ENCODE data around the gene ATRNL1.

DNA sequence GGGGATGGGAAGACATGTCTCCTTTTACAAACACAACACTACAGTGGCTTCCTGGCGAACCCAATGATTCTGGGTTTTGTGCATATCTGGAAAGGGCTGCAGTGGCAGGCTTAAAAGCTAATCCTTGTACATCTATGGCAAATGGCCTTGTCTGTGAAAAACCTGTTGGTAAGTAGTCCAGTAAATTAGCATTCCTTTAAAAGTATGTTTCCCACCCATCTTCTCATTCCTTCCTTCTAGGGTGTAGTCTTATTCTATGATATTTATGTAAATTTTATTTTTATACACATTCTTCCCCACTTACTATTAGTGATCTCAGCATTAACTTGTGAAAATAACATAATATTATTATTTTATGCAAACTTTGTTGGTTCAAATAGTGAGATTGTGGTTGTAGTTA, 206.9 kb downstream of the ATRNL1 start:
- TF ChIP-seq, protein P1, sequence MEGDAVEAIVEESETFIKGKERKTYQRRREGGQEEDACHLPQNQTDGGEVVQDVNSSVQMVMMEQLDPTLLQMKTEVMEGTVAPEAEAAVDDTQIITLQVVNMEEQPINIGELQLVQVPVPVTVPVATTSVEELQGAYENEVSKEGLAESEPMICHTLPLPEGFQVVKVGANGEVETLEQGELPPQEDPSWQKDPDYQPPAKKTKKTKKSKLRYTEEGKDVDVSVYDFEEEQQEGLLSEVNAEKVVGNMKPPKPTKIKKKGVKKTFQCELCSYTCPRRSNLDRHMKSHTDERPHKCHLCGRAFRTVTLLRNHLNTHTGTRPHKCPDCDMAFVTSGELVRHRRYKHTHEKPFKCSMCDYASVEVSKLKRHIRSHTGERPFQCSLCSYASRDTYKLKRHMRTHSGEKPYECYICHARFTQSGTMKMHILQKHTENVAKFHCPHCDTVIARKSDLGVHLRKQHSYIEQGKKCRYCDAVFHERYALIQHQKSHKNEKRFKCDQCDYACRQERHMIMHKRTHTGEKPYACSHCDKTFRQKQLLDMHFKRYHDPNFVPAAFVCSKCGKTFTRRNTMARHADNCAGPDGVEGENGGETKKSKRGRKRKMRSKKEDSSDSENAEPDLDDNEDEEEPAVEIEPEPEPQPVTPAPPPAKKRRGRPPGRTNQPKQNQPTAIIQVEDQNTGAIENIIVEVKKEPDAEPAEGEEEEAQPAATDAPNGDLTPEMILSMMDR (IDR thresholded peaks at IDR 0.05) = no peak
- TF ChIP-seq POLR2A (IDR thresholded peaks at IDR 0.05) = no peak
